HCT116 (cell line): ENCODE data around the gene SLC35F3. TPM values are rescaled to one million over a fixed set of nuclear protein-coding genes. Genes with fewer than 3 reads are reported as not detected.

ENCODE experiments used
- ATAC-seq: fragments of 200-7000 bp; cut with Tn5 transposase; 2 replicates; pipeline ENCODE4 v1.9.1; 2020; ENCODE audit warnings: mild to moderate bottlenecking, moderate library complexity
- BruUV-seq: library from RNA; stranded (reverse); fragments of 400-500 nt; replicated peaks from 2 replicates; lab custom pipeline; 2021; lab: Mats Ljungman, UMichigan
- CTCF ChIA-PET: fragments of 300-600 bp; sonication (Branson Sonifier 250); formaldehyde crosslinking; loops from one replicate; lab custom pipeline; 2021; ENCODE audit warnings: antibody characterized with exemption; lab: Charles Lee
- POLR2A ChIA-PET: fragments of 300-600, 350-600 bp; sonication (Branson Sonifier 250); formaldehyde crosslinking; loops from one replicate; lab custom pipeline; 2021; ENCODE audit warnings: antibody characterized with exemption; lab: Charles Lee
- RAD21 ChIA-PET, 2 experiments: fragments of 300-600 bp; sonication (Branson Sonifier 250); formaldehyde crosslinking; loops; one replicate each; lab custom pipeline; 2023; ENCODE audit warnings: low total read pairs in 2 of 2; ENCODE audit not compliant: uncharacterized antibody in 2 of 2, unreplicated experiment in 2 of 2, low non-redundant PET in 1 of 2; lab: Charles Lee
- DNase-seq: peaks from one replicate; pipeline ENCODE4 v3.0.0-alpha.2; 2010; ENCODE audit warnings: low read depth, low spot score
- H2AFZ ChIP-seq: fragments of 200-600 bp; shearing (Covaris generic), sonication (generic); 2 replicates; pipeline ENCODE4 v1.6.1; 2017; ENCODE audit warnings: low read depth, mixed run types, mixed read lengths, antibody characterized with exemption, low read length; ENCODE audit not compliant: poor library complexity, severe bottlenecking
- H3K27ac ChIP-seq: 2 replicates; pipeline ENCODE4 v1.5.1; 2012; ENCODE audit warnings: low read depth, low read length
- H3K27me3 ChIP-seq: fragments of 200-600 bp; sonication (generic); 2 replicates; pipeline ENCODE4 v1.6.1; 2016; ENCODE audit warnings: mixed run types, low read length, mixed read lengths; ENCODE audit not compliant: insufficient read depth
- H3K36me3 ChIP-seq, 2 experiments: fragments of 200-500 bp in 1 of 2; fragments of 200-600 bp in 1 of 2; sonication (Bioruptor generic) in 1 of 2; sonication (generic) in 1 of 2; 2 replicates each; pipeline versions ENCODE4 v1.5.1 to v1.6.1; 2014 to 2016; ENCODE audit warnings: low read length in 2 of 2, inconsistent platforms in 1 of 2, mixed read lengths in 1 of 2, mixed run types in 1 of 2; ENCODE audit not compliant: insufficient read depth in 2 of 2, control insufficient read depth in 1 of 2
- H3K4me1 ChIP-seq, 2 experiments: fragments of 200-600 bp in 1 of 2; sonication (generic) in 1 of 2; 2 replicates each; pipeline versions ENCODE4 v1.5.1 to v1.6.1; 2012 to 2017; ENCODE audit warnings: low read length in 2 of 2, inconsistent platforms in 1 of 2, mild to moderate bottlenecking in 1 of 2, mixed read lengths in 1 of 2, mixed run types in 1 of 2, moderate library complexity in 1 of 2; ENCODE audit not compliant: insufficient read depth in 2 of 2, control insufficient read depth in 1 of 2
- H3K4me2 ChIP-seq: fragments of 200-600 bp; sonication (generic); 2 replicates; pipeline ENCODE4 v1.6.1; 2017; ENCODE audit warnings: mixed run types, low read length, mixed read lengths
- H3K4me3 ChIP-seq, 2 experiments: fragments of 200-600 bp in 1 of 2; sonication (generic) in 1 of 2; replicated peaks in 1 of 2; 2 replicates each; pipeline ENCODE4 v1.5.1; 2011 to 2016; ENCODE audit warnings: low read length in 2 of 2, control low read depth in 1 of 2, low read depth in 1 of 2, mild to moderate bottlenecking in 1 of 2, mixed read lengths in 1 of 2, mixed run types in 1 of 2
- H3K79me2 ChIP-seq: fragments of 200-600 bp; sonication (generic); 2 replicates; pipeline ENCODE4 v1.6.1; 2017; ENCODE audit warnings: mild to moderate bottlenecking, mixed run types, low read length, moderate library complexity, mixed read lengths; ENCODE audit not compliant: insufficient read depth
- H3K9ac ChIP-seq: fragments of 200-600 bp; sonication (generic); 2 replicates; pipeline ENCODE4 v1.6.1; 2016; ENCODE audit warnings: low read length, mixed read lengths
- H3K9me2 ChIP-seq: fragments of 200-600 bp; sonication (generic), shearing (Covaris generic); 2 replicates; pipeline ENCODE4 v1.6.1; 2017; ENCODE audit warnings: mixed run types, mild to moderate bottlenecking, moderate library complexity; ENCODE audit not compliant: insufficient read depth
- H3K9me3 ChIP-seq, 2 experiments: fragments of 200-500 bp in 1 of 2; fragments of 200-600 bp in 1 of 2; sonication (Bioruptor generic) in 1 of 2; sonication (generic) in 1 of 2; 2 replicates each; pipeline ENCODE4 v1.6.1; 2014 to 2017; ENCODE audit warnings: low read length in 2 of 2, mixed read lengths in 2 of 2, inconsistent platforms in 1 of 2, low read depth in 1 of 2, mild to moderate bottlenecking in 1 of 2, mixed run types in 1 of 2, moderate library complexity in 1 of 2; ENCODE audit not compliant: control insufficient read depth in 1 of 2, insufficient read depth in 1 of 2
- H4K20me1 ChIP-seq: fragments of 200-600 bp; sonication (generic), shearing (Covaris generic); 2 replicates; pipeline ENCODE4 v1.6.1; 2017; ENCODE audit warnings: mixed run types, mild to moderate bottlenecking, moderate library complexity; ENCODE audit not compliant: insufficient read depth
- CTCF ChIP-seq, 3 experiments: fragments of 200-600 bp in 1 of 3; sonication (generic) in 1 of 3; IDR thresholded peaks in 2 of 3; conservative IDR thresholded peaks in 1 of 3; 2 replicates each; pipeline ENCODE4 v1.5.1; 2012 to 2017; ENCODE audit warnings: low read depth in 2 of 3, low read length in 2 of 3, antibody characterized with exemption in 1 of 3, borderline replicate concordance in 1 of 3, control low read depth in 1 of 3, mild to moderate bottlenecking in 1 of 3, mixed read lengths in 1 of 3, mixed run types in 1 of 3, moderate library complexity in 1 of 3; ENCODE audit not compliant: insufficient read depth in 1 of 3
- POLR2A ChIP-seq: IDR thresholded peaks from 2 replicates; pipeline ENCODE4 v1.7.0; 2011; ENCODE audit warnings: borderline replicate concordance; ENCODE audit not compliant: insufficient read depth, insufficient read length; ENCODE audit errors: extremely low read depth
- POLR2AphosphoS5 ChIP-seq: IDR thresholded peaks from 2 replicates; pipeline ENCODE4 v1.6.1; 2011; ENCODE audit warnings: mild to moderate bottlenecking, low read depth, low read length, moderate library complexity
- SIN3A ChIP-seq: IDR thresholded peaks from 2 replicates; pipeline ENCODE4 v1.6.1; 2012; ENCODE audit warnings: low read depth
- SP1 ChIP-seq: IDR thresholded peaks from 2 replicates; pipeline ENCODE4 v1.6.1; 2012; ENCODE audit warnings: low read depth
- SRF ChIP-seq: IDR thresholded peaks from 2 replicates; pipeline ENCODE4 v1.6.1; 2012; ENCODE audit warnings: low read depth
- YY1 ChIP-seq: IDR thresholded peaks from 2 replicates; pipeline ENCODE4 v1.6.1; 2011; ENCODE audit warnings: low read length, low read depth, moderate library complexity, mild to moderate bottlenecking; ENCODE audit not compliant: insufficient replicate concordance; ENCODE audit errors: extremely low read depth
- intact Hi-C: fragments of 100-400 bp; cut with micrococcal nuclease; formaldehyde crosslinking; loops from 2 replicates; pipeline ENCODE4 v1.10.0; 2022
- total RNA-seq: library from RNA; stranded (reverse); gene quantifications from one replicate; pipeline ENCODE4 v1.2.1, GENCODE V29; 2021; ENCODE audit not compliant: unreplicated experiment
- TF ChIP-seq, protein P1 (sequence below): IDR thresholded peaks from 2 replicates; pipeline ENCODE4 v1.6.1; 2012

SLC35F3 gene
- total RNA-seq, 1 experiment from 2014 or later, result 6.4 TPM

DNA sequence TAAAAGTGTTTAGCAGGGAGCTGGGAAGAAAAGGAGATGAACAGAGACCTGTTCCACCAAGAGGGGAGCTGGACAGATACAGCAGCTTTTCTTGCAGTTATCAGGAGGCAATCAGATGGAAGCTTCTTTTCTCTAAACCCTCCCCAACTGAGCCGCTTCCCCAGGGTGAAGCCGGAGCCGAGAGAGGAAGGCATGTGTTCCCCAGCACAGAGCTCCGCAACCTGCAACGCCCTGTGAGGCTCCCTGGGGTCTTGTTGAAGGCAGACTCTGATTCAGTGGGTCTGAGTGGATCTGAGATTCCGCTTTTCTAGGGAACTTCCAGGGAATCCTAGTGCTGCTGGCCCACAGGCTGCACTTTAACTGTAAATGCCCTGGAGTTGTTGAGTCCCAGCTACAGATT is 329.7 kb downstream of the SLC35F3 start:
- Histone ChIP-seq H3K27me3 (no peaks in the 10 kb centered on the region), H3K9ac (no peak overlapping the region), H4K20me1 (no peaks in the 10 kb centered on the region), H3K4me2 (no peak overlapping the region), H3K4me3 (no peak overlapping the region), H3K27ac (no peak overlapping the region), H2AFZ (no peak overlapping the region), H3K9me2 (no peaks in the 10 kb centered on the region), H3K79me2 (no peaks in the 10 kb centered on the region), H3K4me1 (no peaks in the 10 kb centered on the region), H3K36me3 (no peaks in the 10 kb centered on the region), H3K9me3 (no peaks in the 10 kb centered on the region)
- intact Hi-C loops, result no loop called here
- no peak for DNase-seq
- RAD21 ChIA-PET, result no interaction called here
- BruUV-seq, result no TSS peak
- POLR2A ChIA-PET, result no interaction called here
- no peak for ATAC-seq
- CTCF ChIA-PET, result interaction anchor here (1.4 kb wide), 1 partner anchor 21 kb away, joined by 7 read pairs; no protein-coding TSS in a partner anchor
- no peak for TF ChIP-seq SP1
- TF ChIP-seq SRF, result no peak
- TF ChIP-seq POLR2AphosphoS5, result no peak
- no peak for TF ChIP-seq YY1
- TF ChIP-seq, protein P1, sequence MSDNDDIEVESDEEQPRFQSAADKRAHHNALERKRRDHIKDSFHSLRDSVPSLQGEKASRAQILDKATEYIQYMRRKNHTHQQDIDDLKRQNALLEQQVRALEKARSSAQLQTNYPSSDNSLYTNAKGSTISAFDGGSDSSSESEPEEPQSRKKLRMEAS, result no peak
- no peak for TF ChIP-seq CTCF (IDR thresholded peaks at IDR 0.05 in 2 of 3, conservative IDR thresholded peaks at IDR 0.05 in 1 of 3; ENCODE audit: borderline replicate concordance in 1 of 3, insufficient read depth in 1 of 3, low read depth in 2 of 3, low read length in 2 of 3)
- no peak for TF ChIP-seq POLR2A

DNA sequence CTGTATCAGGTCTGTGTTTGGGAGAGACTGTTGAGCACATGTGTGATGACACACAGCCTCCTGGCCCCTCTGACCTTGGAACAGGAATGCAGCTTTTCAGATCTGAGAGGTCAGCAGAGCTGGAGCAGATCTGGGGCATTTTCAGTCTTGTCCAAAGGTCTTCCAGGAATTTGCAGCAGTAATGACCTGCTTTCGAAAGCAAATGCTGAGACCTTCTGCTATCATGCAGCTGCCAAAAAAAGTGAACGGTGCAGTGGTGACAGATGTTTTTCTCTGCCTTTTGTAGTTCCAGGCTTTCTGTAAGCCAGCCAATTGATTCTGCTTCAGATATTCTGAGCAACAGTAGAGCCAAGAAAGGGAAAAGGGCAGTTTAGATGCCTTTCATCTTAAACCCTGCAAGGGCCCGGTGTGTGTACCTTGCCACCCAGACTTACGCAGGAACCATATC is 331.0 kb downstream of the SLC35F3 start:
- ATAC-seq, result no peak
- no peaks in the 10 kb centered on the region for H3K9me2 ChIP-seq
- no peak overlapping the region for H3K27ac ChIP-seq
- no peaks in the 10 kb centered on the region for H3K79me2 ChIP-seq
- no peak overlapping the region for H3K9ac ChIP-seq
- H3K36me3 ChIP-seq, result no peaks in the 10 kb centered on the region
- no peak overlapping the region for H2AFZ ChIP-seq
- H3K4me3 ChIP-seq, result no peak overlapping the region
- RAD21 ChIA-PET, result no interaction called here
- H3K4me1 ChIP-seq, result no peaks in the 10 kb centered on the region
- H3K27me3 ChIP-seq, result no peaks in the 10 kb centered on the region
- H4K20me1 ChIP-seq, result no peaks in the 10 kb centered on the region
- CTCF ChIA-PET, result no interaction called here
- no TSS peak for BruUV-seq
- no peak overlapping the region for H3K4me2 ChIP-seq
- DNase-seq, result no peak
- POLR2A ChIA-PET, result no interaction called here
- no peaks in the 10 kb centered on the region for H3K9me3 ChIP-seq
- intact Hi-C loops, result no loop called here
- no peak for TF ChIP-seq SIN3A
- no peak for TF ChIP-seq SP1
